H9 (cell line): ENCODE measurements around the gene KLRC2. TPM values are rescaled to one million over a fixed set of nuclear protein-coding genes. Genes with fewer than 3 reads are reported as not detected.
"Not testable (repeated sequence)": the region's sequence is repeated elsewhere in the genome, so short reads cannot be mapped to it uniquely, and the experiment has no call there.

ENCODE experiments used
- DNase-seq: peaks from one replicate; pipeline ENCODE4 v3.0.0-alpha.2; 2017
- H2AFZ ChIP-seq: one replicate; pipeline ENCODE4 v1.6.1; 2013; ENCODE audit warnings: mild to moderate bottlenecking, low read length, control low read depth, moderate library complexity
- H2AK5ac ChIP-seq: 2 replicates; pipeline ENCODE4 v1.6.1; 2013; ENCODE audit warnings: low read length, control low read depth, mixed read lengths; ENCODE audit not compliant: insufficient read length
- H2BK120ac ChIP-seq: one replicate; pipeline ENCODE4 v1.6.1; 2013; ENCODE audit warnings: low read depth, mild to moderate bottlenecking, low read length, control low read depth, inconsistent platforms; ENCODE audit not compliant: poor library complexity, severe bottlenecking
- H2BK12ac ChIP-seq: 2 replicates; pipeline ENCODE4 v1.6.1; 2013; ENCODE audit warnings: low read length, control low read depth, mixed read lengths, low read depth; ENCODE audit not compliant: insufficient read length
- H2BK15ac ChIP-seq: 2 replicates; pipeline ENCODE4 v1.6.1; 2013; ENCODE audit warnings: low read depth, low read length, control low read depth
- H2BK20ac ChIP-seq: one replicate; pipeline ENCODE4 v1.6.1; 2013; ENCODE audit warnings: low read depth, mild to moderate bottlenecking, low read length, control low read depth, inconsistent platforms; ENCODE audit not compliant: poor library complexity, severe bottlenecking
- H2BK5ac ChIP-seq: 2 replicates; pipeline ENCODE4 v1.6.1; 2013; ENCODE audit warnings: low read length, control low read depth, mixed read lengths; ENCODE audit not compliant: insufficient read length
- H3K14ac ChIP-seq: 2 replicates; pipeline ENCODE4 v1.6.1; 2013; ENCODE audit warnings: low read length, control low read depth; ENCODE audit not compliant: insufficient read depth
- H3K18ac ChIP-seq: 2 replicates; pipeline ENCODE4 v1.6.1; 2013; ENCODE audit warnings: low read depth, mild to moderate bottlenecking, mixed read lengths, low read length, control low read depth; ENCODE audit not compliant: insufficient read length
- H3K23ac ChIP-seq: 2 replicates; pipeline ENCODE4 v1.6.1; 2013; ENCODE audit warnings: low read length, control low read depth, mixed read lengths, low read depth; ENCODE audit not compliant: insufficient read length
- H3K23me2 ChIP-seq: 2 replicates; pipeline ENCODE4 v1.6.1; 2013; ENCODE audit warnings: low read depth, mild to moderate bottlenecking, mixed read lengths, low read length, control low read depth; ENCODE audit not compliant: insufficient read length, poor library complexity, severe bottlenecking
- H3K27ac ChIP-seq: 2 replicates; pipeline ENCODE4 v1.5.1; 2013; ENCODE audit warnings: low read length, control low read depth, mixed read lengths, low read depth; ENCODE audit not compliant: insufficient read length
- H3K27me3 ChIP-seq: 2 replicates; pipeline ENCODE4 v1.6.1; 2013; ENCODE audit warnings: low read length, control low read depth, inconsistent platforms; ENCODE audit not compliant: insufficient read depth
- H3K4ac ChIP-seq: 2 replicates; pipeline ENCODE4 v1.6.1; 2013; ENCODE audit warnings: low read depth, mild to moderate bottlenecking, control low read depth, inconsistent platforms, low read length, moderate library complexity
- H3K4me1 ChIP-seq: 2 replicates; pipeline ENCODE4 v1.6.1; 2013; ENCODE audit warnings: low read length, control low read depth, inconsistent platforms; ENCODE audit not compliant: insufficient read depth
- H3K4me2 ChIP-seq: 2 replicates; pipeline ENCODE4 v1.6.1; 2013; ENCODE audit warnings: low read length, control low read depth, mixed read lengths; ENCODE audit not compliant: insufficient read length, insufficient read depth
- H3K56ac ChIP-seq: 2 replicates; pipeline ENCODE4 v1.6.1; 2013; ENCODE audit warnings: low read depth, mild to moderate bottlenecking, mixed read lengths, low read length, control low read depth; ENCODE audit not compliant: insufficient read length
- H3K79me1 ChIP-seq: 2 replicates; pipeline ENCODE4 v1.6.1; 2013; ENCODE audit warnings: low read depth, mild to moderate bottlenecking, moderate library complexity, low read length, control low read depth, inconsistent platforms; ENCODE audit not compliant: insufficient read depth, poor library complexity, severe bottlenecking
- H3K79me2 ChIP-seq: 2 replicates; pipeline ENCODE4 v1.6.1; 2013; ENCODE audit warnings: low read length, control low read depth, inconsistent platforms; ENCODE audit not compliant: insufficient read depth
- H3K9ac ChIP-seq: 2 replicates; pipeline ENCODE4 v1.6.1; 2013; ENCODE audit warnings: low read length, control low read depth, mixed read lengths; ENCODE audit not compliant: insufficient read length; ENCODE audit errors: extremely low read depth
- H3K9me3 ChIP-seq: one replicate; pipeline ENCODE4 v1.6.1; 2013; ENCODE audit warnings: low read depth, low read length, inconsistent platforms; ENCODE audit not compliant: control insufficient read depth
- H3T11ph ChIP-seq: one replicate; pipeline ENCODE4 v1.6.1; 2013; ENCODE audit warnings: mild to moderate bottlenecking, low read length, control low read depth, inconsistent platforms
- H4K20me1 ChIP-seq: one replicate; pipeline ENCODE4 v1.6.1; 2013; ENCODE audit not compliant: control insufficient read depth, insufficient read length, insufficient read depth
- H4K5ac ChIP-seq: 2 replicates; pipeline ENCODE4 v1.6.1; 2013; ENCODE audit warnings: low read depth, mild to moderate bottlenecking, mixed read lengths, low read length, control low read depth; ENCODE audit not compliant: insufficient read length
- H4K8ac ChIP-seq: replicated peaks from 2 replicates; pipeline ENCODE4 v1.6.1; 2013; ENCODE audit warnings: low read length, control low read depth, mixed read lengths, low read depth; ENCODE audit not compliant: insufficient read length
- H4K91ac ChIP-seq: 2 replicates; pipeline ENCODE4 v1.6.1; 2013; ENCODE audit warnings: low read depth, mild to moderate bottlenecking, moderate library complexity, mixed read lengths, low read length, control low read depth; ENCODE audit not compliant: insufficient read length
- H3K27ac Mint-ChIP-seq, 3 experiments: 2 replicates in 2 of 3; 3 replicates in 1 of 3; pipeline ENCODE4 v1.8.0; 2020 to 2021; ENCODE audit warnings: mixed read lengths in 3 of 3, mild to moderate bottlenecking in 1 of 3, moderate library complexity in 1 of 3
- H3K27me3 Mint-ChIP-seq: 2 replicates; pipeline ENCODE4 v1.8.0; 2021; ENCODE audit warnings: low read depth, mild to moderate bottlenecking, moderate library complexity, mixed read lengths
- H3K36me3 Mint-ChIP-seq, 3 experiments: 2 replicates in 2 of 3; 3 replicates in 1 of 3; pipeline ENCODE4 v1.8.0; 2020 to 2021; ENCODE audit warnings: low read depth in 3 of 3, mixed read lengths in 3 of 3; ENCODE audit not compliant: insufficient read depth in 1 of 3
- H3K4me1 Mint-ChIP-seq, 2 experiments: 2 replicates each; pipeline ENCODE4 v1.8.0; 2020; ENCODE audit warnings: mixed read lengths in 2 of 2
- H3K4me3 Mint-ChIP-seq, 2 experiments: 2 replicates in 1 of 2; 3 replicates in 1 of 2; pipeline ENCODE4 v1.8.0; 2020 to 2021; ENCODE audit warnings: mild to moderate bottlenecking in 2 of 2, mixed read lengths in 2 of 2, moderate library complexity in 1 of 2
- H3K9me3 Mint-ChIP-seq, 2 experiments: 2 replicates in 1 of 2; 3 replicates in 1 of 2; pipeline ENCODE4 v1.8.0; 2020; ENCODE audit warnings: mild to moderate bottlenecking in 2 of 2, mixed read lengths in 2 of 2, moderate library complexity in 1 of 2
- WGBS: extraction: QIAGEN DNeasy Blood & Tissue Kit; methylation state at CpG from one replicate; pipeline ENCODE4 v1.1.7; 2013; ENCODE audit warnings: missing lambda C conversion rate, low lambda C conversion rate, mixed read lengths; ENCODE audit not compliant: insufficient read length; ENCODE audit errors: extremely low coverage; 5-methylcytosine and 5-hydroxymethylcytosine counted together
- total RNA-seq: library from RNA; stranded (reverse); gene quantifications from 2 replicates; pipeline ENCODE4 v1.2.1, GENCODE V29; 2021

The KLRC2 gene
- total RNA-seq, 1 experiment from 2014 or later = not detected

GRCh38 chr12:10437601-10438000, 1.8 kb upstream of the KLRC2 start:
- H3K27me3 ChIP-seq, H4K20me1 ChIP-seq, H3K9me3 Mint-ChIP-seq, H3K27ac Mint-ChIP-seq, H3K4me1 ChIP-seq, DNase-seq, H2BK5ac ChIP-seq, H2BK15ac ChIP-seq, H3K9me3 ChIP-seq, H3K9ac ChIP-seq, H3K23me2 ChIP-seq, H3K4me3 Mint-ChIP-seq, H3K79me2 ChIP-seq, H3K4me2 ChIP-seq, H3K14ac ChIP-seq, H3K18ac ChIP-seq, H4K5ac ChIP-seq, H3K79me1 ChIP-seq, H3T11ph ChIP-seq, H3K4me1 Mint-ChIP-seq, H3K27me3 Mint-ChIP-seq, H3K56ac ChIP-seq, H2BK12ac ChIP-seq, H2AK5ac ChIP-seq, H2AFZ ChIP-seq, H3K27ac ChIP-seq, H4K91ac ChIP-seq, H2BK20ac ChIP-seq, H2BK120ac ChIP-seq, H3K23ac ChIP-seq, H3K4ac ChIP-seq, H3K36me3 Mint-ChIP-seq, H4K8ac ChIP-seq: not testable (repeated sequence)
- no CpG with 5 or more reads among the region's 2 CpGs for WGBS

- not testable (repeated sequence) for H3K9me3 ChIP-seq, H3K4me2 ChIP-seq, H2BK12ac ChIP-seq, H4K91ac ChIP-seq, H3K9ac ChIP-seq, H2BK20ac ChIP-seq, H3K79me1 ChIP-seq, H3K27ac Mint-ChIP-seq, H2BK5ac ChIP-seq, H3K36me3 Mint-ChIP-seq, H2BK15ac ChIP-seq, H4K5ac ChIP-seq, H3K9me3 Mint-ChIP-seq, H3T11ph ChIP-seq, H3K14ac ChIP-seq, H3K56ac ChIP-seq, H3K23me2 ChIP-seq, H2BK120ac ChIP-seq, H4K8ac ChIP-seq, H3K27me3 Mint-ChIP-seq, H3K27me3 ChIP-seq, H4K20me1 ChIP-seq, H2AFZ ChIP-seq, H3K4me3 Mint-ChIP-seq, H3K23ac ChIP-seq, H3K4ac ChIP-seq, DNase-seq, H3K79me2 ChIP-seq, H3K27ac ChIP-seq, H3K18ac ChIP-seq, H2AK5ac ChIP-seq, H3K4me1 ChIP-seq, H3K4me1 Mint-ChIP-seq
- no CpG with 5 or more reads among the region's 4 CpGs for WGBS
These were observed 5.2 kb downstream of the KLRC2 start for GRCh38 chr12:10430623-10431022.
